Right lobe of liver (tissue), 6 donors: ENCODE results near the gene LTBR. TPM values are rescaled to one million over a fixed set of nuclear protein-coding genes. Genes with fewer than 3 reads are reported as not detected.

ENCODE experiments used
- ATAC-seq, 4 donors: fragments of 200-7000 bp; cut with Tn5 transposase; one replicate each; pipeline ENCODE4 v1.9.1; 2020; ENCODE audit warnings: mild to moderate bottlenecking in 4 of 4, moderate library complexity in 4 of 4
- DNase-seq, 3 donors: peaks; one replicate each; pipeline ENCODE4 v3.0.0-alpha.2; 2020
- H3K27ac ChIP-seq, 3 donors: fragments of 200-600 bp; one replicate each; pipeline ENCODE4 v1.8.0; 2022
- H3K27me3 ChIP-seq, 2 donors: fragments of 200-600 bp; one replicate each; pipeline ENCODE4 v1.8.0; 2022
- H3K36me3 ChIP-seq, 4 donors: fragments of 200-600 bp; sonication (generic) in 1 of 4; one replicate each; pipeline versions ENCODE4 v1.5.1 to v1.8.0; 2017 to 2022; ENCODE audit warnings: control low read depth in 1 of 4
- H3K4me1 ChIP-seq, 4 donors: fragments of 200-600 bp; sonication (generic) in 1 of 4; one replicate each; pipeline versions ENCODE4 v1.5.1 to v1.8.0; 2017 to 2022; ENCODE audit warnings: control low read depth in 1 of 4
- H3K4me3 ChIP-seq, 3 donors: fragments of 200-600 bp; one replicate each; pipeline ENCODE4 v1.8.0; 2022
- H3K9me3 ChIP-seq, 4 donors: fragments of 200-600 bp; sonication (generic) in 1 of 4; one replicate each; pipeline versions ENCODE4 v1.5.1 to v1.8.0; 2017 to 2022; ENCODE audit warnings: control low read depth in 1 of 4
- POLR2A ChIP-seq: fragments of 450-650 bp; IDR thresholded peaks from one replicate; pipeline ENCODE4 v1.6.1; 2017; ENCODE audit warnings: antibody characterized with exemption, mild to moderate bottlenecking
- WGBS: methylation state at CpG from one replicate; pipeline ENCODE4 v1.1.6; 2018; ENCODE audit warnings: low coverage, low lambda C conversion rate; ENCODE audit not compliant: insufficient coverage; ENCODE audit errors: missing lambda C conversion rate; 5-methylcytosine and 5-hydroxymethylcytosine counted together
- intact Hi-C, 2 donors: fragments of 100-400 bp; cut with DNase I; formaldehyde crosslinking; loops; one replicate each; pipeline versions ENCODE4 v1.11.2 to v1.14.1; 2022
- total RNA-seq, 6 experiments: library from RNA; depleted of rRNA in 2 of 6; stranded (reverse); fragments of >200 nt in 2 of 6; fragmentation: NEBNext Ultra II Directional in 3 of 6; extraction: Animal tissue kit (Norgen Biotek cat#: 25700) in 3 of 6; gene quantifications; one replicate each; pipeline versions ENCODE4 v1.1.0 to v1.2.4, GENCODE V29; 2016 to 2023
- TF ChIP-seq, protein P1 (sequence below), 4 donors: fragments of 200-600 bp in 3 of 4; fragments of 450-650 bp in 1 of 4; IDR thresholded peaks; one replicate each; pipeline versions ENCODE4 v1.5.1 to v1.8.0; 2016 to 2022; ENCODE audit warnings: antibody characterized with exemption in 4 of 4, mild to moderate bottlenecking in 2 of 4
- donor health status: DM: no; HTN: yes; CAD: no.
- donor health status: DM: no; HTN: no; CAD: no.
- donor health status: DM: no; HTN: no; CAD: no.
- donor health status: DM: no; HTN: yes; CAD: no.
- donor health status: DM: no; HTN: yes; CAD: no.

LTBR gene
- total RNA-seq, 6 experiments from 2014 or later, result 83.8 to 235 (median 103) TPM

DNA sequence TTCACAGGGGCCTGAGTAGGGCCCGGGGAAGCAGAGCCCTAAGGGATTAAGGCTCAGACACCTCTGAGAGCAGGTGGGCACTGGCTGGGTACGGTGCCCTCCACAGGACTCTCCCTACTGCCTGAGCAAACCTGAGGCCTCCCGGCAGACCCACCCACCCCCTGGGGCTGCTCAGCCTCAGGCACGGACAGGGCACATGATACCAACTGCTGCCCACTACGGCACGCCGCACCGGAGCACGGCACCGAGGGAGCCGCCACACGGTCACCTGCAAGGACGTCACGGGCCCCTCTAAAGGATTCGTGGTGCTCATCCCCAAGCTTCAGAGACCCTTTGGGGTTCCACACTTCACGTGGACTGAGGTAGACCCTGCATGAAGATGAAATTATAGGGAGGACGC, 7.1 kb downstream of the LTBR start:
- Histone ChIP-seq H3K9me3 (no peaks in the 10 kb centered on the region), H3K27me3 (no peaks in the 10 kb centered on the region), H3K27ac (no peak overlapping the region), H3K4me3 (no peak overlapping the region), H3K36me3 (peaks cover 0 to 51% (median 24%) of the 10 kb centered on the region in 4 donors), H3K4me1 (peaks cover 0 to 19% (median 5%) of the 10 kb centered on the region in 4 donors)
- 85% methylated on average over 3 of the region's 17 CpGs for WGBS
- peak in 2 of 4 donors; percentile 3 to 21 for ATAC-seq
- TF ChIP-seq, protein P1, sequence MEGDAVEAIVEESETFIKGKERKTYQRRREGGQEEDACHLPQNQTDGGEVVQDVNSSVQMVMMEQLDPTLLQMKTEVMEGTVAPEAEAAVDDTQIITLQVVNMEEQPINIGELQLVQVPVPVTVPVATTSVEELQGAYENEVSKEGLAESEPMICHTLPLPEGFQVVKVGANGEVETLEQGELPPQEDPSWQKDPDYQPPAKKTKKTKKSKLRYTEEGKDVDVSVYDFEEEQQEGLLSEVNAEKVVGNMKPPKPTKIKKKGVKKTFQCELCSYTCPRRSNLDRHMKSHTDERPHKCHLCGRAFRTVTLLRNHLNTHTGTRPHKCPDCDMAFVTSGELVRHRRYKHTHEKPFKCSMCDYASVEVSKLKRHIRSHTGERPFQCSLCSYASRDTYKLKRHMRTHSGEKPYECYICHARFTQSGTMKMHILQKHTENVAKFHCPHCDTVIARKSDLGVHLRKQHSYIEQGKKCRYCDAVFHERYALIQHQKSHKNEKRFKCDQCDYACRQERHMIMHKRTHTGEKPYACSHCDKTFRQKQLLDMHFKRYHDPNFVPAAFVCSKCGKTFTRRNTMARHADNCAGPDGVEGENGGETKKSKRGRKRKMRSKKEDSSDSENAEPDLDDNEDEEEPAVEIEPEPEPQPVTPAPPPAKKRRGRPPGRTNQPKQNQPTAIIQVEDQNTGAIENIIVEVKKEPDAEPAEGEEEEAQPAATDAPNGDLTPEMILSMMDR (IDR thresholded peaks at IDR 0.05), result no peak
- no peak for TF ChIP-seq POLR2A
- DNase-seq, result no peak
- intact Hi-C loops, result no loop called here

DNA sequence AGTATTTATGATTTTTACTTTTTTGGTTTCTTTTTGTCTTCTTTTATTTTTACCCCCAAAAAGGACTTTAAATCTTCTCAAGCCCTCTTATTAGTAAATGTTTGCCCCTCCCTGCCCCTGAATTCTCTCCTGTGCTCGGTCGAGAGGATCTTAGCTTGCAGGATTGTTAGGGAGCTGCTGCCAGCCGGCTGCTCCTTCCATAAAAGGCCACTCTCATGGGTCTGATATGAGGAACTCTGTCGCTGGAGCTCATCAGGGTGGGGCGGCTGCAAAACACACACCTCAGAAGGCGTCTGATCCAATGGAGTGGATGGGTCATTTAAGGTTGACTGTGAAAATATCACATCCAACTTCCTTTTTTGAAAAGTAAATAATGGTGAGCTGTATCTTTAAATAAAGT, 8.5 kb downstream of the LTBR start:
- TF ChIP-seq, protein P1 (IDR thresholded peaks at IDR 0.05), result no peak
- TF ChIP-seq POLR2A, result no peak
- intact Hi-C loops, result no loop called here
- DNase-seq (no peak), ATAC-seq (peak; percentile 18 to 64 (median 28))
- Histone ChIP-seq H3K9me3 (no peaks in the 10 kb centered on the region), H3K27ac (peak overlapping the region in 1 of 3 donors; percentile 10), H3K4me1 (peaks cover 0 to 8% (median under 1%) of the 10 kb centered on the region in 4 donors), H3K27me3 (no peaks in the 10 kb centered on the region), H3K36me3 (peaks cover 0 to 38% (median 16%) of the 10 kb centered on the region in 4 donors), H3K4me3 (no peak overlapping the region)
- 46% methylated on average over 6 of the region's 6 CpGs for WGBS

DNA sequence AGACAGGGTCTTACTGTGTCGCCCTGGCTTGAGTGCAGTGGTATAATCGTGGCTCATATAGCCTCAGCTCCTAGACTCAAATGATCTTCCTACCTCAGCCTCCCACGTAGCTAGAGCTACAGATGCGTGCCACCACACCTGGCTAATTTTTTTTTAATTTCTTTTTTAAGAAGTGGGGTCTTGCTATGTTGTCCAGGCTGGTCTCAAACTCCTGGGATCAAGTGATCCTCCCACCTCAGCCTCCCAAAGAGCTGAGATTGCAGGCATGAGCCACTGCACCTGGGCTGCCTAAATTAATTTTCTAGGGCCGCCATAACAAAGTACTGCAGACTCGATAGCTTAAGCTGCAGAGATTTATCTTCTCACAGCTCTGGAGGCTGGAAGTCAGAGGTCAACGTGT, 9.1 kb downstream of the LTBR start:
- DNase-seq (no peak), ATAC-seq (no peak)
- TF ChIP-seq, protein P1 (IDR thresholded peaks at IDR 0.05), result no peak
- WGBS, result 84% methylated on average over 7 of the region's 7 CpGs
- Histone ChIP-seq H3K9me3 (no peaks in the 10 kb centered on the region), H3K4me3 (no peak overlapping the region), H3K27me3 (no peaks in the 10 kb centered on the region), H3K4me1 (peaks cover 0 to 3% (median 0%) of the 10 kb centered on the region in 4 donors), H3K36me3 (peaks cover 0 to 38% (median 12%) of the 10 kb centered on the region in 4 donors), H3K27ac (no peak overlapping the region)
- intact Hi-C loops, result no loop called here

DNA sequence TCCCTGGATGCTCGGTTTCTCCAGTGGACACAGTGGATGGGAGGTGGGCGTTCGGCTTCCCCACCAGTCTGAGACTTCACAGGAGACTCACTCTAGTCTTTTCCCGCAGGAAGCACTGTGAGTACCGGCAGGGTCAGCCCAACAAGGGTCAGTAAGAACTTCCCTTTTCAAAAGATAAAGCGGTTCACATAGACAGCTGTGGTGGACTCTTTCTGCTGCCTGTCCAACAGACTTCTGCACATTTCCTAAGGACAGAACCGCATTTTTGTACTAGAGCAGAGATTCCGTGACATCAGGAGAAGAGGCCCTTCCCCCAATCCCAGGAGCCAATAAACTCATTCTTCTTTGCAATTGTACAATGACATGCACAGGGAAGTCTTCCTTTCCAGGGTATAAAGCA, 10.4 kb downstream of the LTBR start:
- 57% methylated on average over 6 of the region's 8 CpGs for WGBS
- no peak for DNase-seq
- TF ChIP-seq, protein P1 (IDR thresholded peaks at IDR 0.05), result no peak
- TF ChIP-seq POLR2A, result peak; percentile 63
- peaks cover 0 to 3% (median 0%) of the 10 kb centered on the region in 4 donors for H3K4me1 ChIP-seq
- peaks cover 0 to 27% (median 5%) of the 10 kb centered on the region in 4 donors for H3K36me3 ChIP-seq
- no peak overlapping the region for H3K4me3 ChIP-seq
- no peak overlapping the region for H3K27ac ChIP-seq
- intact Hi-C loops, result no loop called here
- ATAC-seq, result peak; percentile 49 to 72 (median 66)
- no peaks in the 10 kb centered on the region for H3K27me3 ChIP-seq
- no peaks in the 10 kb centered on the region for H3K9me3 ChIP-seq

DNA sequence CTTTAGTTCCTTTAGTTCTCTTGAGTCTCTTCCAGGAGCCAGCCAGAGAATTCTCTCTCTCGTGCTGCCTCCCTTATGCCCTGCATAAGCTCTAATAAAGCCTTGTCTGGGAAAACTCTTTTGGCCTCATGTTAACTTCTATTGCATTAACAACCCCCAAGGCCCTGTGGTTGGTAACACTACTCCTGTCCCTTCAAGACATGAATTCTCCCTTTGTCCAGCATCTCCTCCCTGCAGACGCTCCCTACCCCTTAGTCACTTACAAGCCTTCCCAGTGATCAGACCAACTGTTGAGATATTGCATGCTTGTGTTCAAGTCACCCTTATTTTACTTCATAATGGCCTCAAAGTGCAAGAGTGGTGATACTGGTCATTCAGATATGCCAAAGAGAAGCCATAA, 12.1 kb downstream of the LTBR start:
- intact Hi-C loops, result no loop called here

More for the DNA sequence above, 12.1 kb downstream of the LTBR start:
- DNase-seq (no peak), ATAC-seq (no peak)
- Histone ChIP-seq H3K27me3 (no peaks in the 10 kb centered on the region), H3K27ac (no peak overlapping the region), H3K36me3 (peaks cover 0 to 16% (median under 1%) of the 10 kb centered on the region in 4 donors), H3K9me3 (no peaks in the 10 kb centered on the region), H3K4me1 (peaks cover 0 to 3% (median 0%) of the 10 kb centered on the region in 4 donors), H3K4me3 (no peak overlapping the region)
- TF ChIP-seq, protein P1 (IDR thresholded peaks at IDR 0.05), result no peak
- no peak for TF ChIP-seq POLR2A
- 100% methylated on average over 2 of the region's 2 CpGs for WGBS
